Measurements from ENCODE around the gene FAAP24.
"Not testable (repeated sequence)": the region's sequence is repeated elsewhere in the genome, so short reads cannot be mapped to it uniquely, and the experiment has no call there.

The FAAP24 gene

DNA sequence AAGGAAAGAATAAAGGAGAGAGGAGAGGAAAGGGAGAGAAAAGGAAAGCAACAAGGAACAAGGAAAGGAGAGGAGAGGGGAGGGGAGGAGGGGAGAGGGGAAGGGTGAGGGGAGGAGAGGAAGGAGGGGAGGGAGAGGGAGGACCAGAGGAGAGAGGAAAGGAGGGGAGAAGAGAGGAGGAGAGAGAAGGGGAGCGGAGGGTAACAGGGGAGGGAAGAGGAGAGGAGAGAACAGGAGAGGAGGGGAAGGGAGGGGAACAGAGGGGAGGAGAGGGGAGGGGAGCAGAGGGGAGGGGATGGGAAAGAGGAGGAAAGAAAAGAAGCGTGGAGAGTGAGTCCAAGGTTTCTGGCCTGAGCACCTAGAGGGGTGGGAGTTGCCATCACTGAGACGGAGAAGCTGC is 26.7 kb downstream of the FAAP24 start:
- no peak for DNase-seq (ENCODE audit: low read depth in 4 of 4, low spot score in 1 of 4)

DNA sequence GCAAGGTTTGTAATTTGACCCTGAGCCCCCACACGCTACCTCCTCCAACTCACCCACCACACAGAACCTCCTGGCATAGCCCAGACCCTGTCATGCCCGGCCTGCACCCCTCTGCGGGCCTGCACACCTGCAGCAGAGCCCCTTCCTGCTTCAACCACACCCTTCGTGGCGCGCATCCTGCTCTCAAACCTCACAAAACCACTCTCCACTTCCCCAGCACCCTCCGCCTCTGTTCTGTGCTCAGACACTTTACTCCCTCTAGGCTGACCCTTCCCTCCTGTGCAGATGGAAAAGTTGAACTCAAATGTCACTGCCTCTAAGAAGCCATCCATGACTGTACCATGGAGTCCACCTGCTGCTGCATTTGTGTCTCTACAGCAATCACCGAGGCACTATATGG is 28.5 kb downstream of the FAAP24 start:
- no peak for DNase-seq (ENCODE audit: low read depth in 4 of 4, low spot score in 1 of 4)

DNA sequence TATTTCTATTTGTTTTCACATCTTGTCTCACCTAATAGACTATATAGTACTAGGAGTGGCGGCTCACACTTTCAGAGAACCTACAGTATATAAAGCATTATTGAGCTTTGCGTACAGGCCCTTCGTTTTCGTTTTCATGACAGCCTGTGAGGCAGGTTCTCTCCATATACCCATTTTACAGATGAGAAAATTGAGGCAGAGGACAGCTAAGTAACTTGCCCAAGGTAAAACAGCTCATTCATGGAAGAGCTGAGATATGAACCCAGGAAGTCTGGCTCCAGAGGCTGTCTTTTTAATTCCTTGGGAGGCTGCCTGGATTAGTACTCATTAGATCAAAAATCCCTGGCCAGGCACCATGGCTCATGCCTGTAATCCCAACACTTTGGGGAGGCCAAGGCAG is 28.9 kb downstream of the FAAP24 start:
- no peak for DNase-seq (ENCODE audit: low read depth in 4 of 4, low spot score in 1 of 4)

DNA sequence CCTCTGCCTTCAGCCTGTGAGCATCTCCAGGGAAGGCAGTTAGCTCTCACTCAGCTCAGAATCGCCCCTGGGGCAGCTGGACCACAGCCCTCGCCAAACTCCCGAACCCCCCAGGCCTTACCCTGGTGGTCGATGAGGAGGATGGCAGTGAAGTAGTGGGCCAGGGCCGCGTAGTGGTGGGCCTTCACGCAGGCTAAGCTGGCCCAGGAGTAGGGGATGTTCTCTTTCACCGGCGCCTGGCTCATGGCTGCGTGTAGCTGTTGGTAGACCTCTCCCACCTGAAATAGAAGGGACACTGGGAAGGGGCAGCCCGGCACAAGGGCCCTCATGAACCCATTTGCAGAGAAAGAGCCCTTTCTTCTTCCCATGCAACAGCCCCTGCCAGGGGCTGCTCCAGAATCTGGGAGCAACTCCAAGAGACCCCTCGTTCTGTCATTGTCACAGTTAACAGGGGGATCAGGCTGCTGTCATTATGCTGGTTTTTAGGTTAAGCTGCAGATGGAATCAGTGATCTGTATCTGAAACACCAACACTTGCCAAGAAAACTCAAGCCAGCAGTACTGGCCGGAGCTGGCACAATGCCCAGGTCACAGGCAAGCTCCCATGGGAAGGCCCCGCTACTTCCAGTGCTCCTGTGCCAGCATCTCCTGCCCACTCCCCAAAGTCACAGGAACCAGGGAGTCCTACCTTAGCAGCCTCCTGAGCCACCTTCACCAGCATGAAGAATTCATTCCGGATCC is 30.3 kb downstream of the FAAP24 start:
- not testable (repeated sequence) for DNase-seq (ENCODE audit: low read depth in 4 of 4, low spot score in 1 of 4)

DNA sequence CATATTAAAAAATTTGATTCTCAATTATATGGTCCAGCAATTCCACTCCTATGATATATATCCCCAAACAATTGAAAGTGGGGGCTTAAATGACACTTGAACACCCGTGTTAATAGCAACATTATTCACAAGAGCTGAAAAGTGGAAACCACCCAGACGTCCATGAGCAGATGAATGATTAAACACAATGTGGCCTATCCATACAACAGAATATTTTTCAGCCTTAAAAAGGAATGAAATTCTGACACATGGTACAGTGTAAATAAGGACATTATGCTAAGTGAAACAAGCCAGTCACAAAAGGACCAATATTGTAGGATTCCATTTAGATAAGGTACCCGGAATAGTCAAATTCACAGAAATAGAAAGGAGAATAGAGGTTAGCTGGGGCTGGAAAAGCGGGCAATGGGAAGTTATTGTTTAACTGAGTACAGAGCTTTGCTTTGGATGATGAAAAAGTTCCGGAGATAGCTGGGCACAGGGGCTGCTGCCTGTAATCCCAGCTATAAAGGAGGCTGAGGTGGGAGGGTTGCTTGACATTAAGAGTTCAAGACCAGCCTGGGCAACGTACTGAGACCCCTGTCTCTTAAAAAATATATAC is 31.5 kb downstream of the FAAP24 start:
- not testable (repeated sequence) for DNase-seq (ENCODE audit: low read depth in 4 of 4, low spot score in 1 of 4)

DNA sequence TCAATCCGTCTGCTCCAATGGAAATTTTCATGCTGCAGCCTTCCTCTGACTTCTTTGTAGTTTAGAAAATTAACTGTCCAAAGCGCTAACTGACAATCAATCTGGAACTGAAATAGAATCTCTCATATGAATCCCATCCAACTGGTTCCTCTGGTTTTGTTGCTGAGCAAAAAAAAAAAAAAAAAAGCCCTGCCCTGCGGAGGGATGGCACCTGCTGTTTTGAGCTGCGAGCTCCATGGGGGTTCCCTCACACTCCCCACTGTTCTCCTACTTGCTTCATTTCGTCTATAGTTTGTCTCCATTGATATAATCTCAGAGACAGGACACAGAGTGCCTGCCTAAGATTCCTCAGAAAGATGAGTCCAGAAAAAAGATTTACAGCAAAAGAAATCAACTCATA is 33.4 kb downstream of the FAAP24 start:
- DNase-seq (ENCODE audit: low read depth in 4 of 4, low spot score in 1 of 4) = no peak

DNA sequence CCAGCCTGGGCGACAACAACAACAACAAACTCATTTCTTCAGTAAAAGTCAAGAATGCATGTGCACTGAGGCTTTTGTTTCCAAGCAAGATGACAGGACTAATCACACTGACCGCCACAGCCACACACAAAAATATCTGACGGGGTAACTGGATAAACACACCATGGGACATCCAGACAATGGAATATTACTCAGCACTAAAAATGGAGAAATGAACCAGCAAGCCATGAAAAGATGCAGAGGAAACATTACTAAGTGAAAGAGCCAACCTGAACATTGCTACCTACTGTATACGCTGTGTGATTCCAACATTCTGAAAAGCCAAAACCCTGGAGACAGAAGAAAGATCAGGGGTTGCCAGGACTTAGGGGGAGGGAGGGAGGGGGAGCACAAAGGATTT is 36.7 kb downstream of the FAAP24 start:
- DNase-seq (ENCODE audit: low read depth in 4 of 4, low spot score in 1 of 4) = no peak

DNA sequence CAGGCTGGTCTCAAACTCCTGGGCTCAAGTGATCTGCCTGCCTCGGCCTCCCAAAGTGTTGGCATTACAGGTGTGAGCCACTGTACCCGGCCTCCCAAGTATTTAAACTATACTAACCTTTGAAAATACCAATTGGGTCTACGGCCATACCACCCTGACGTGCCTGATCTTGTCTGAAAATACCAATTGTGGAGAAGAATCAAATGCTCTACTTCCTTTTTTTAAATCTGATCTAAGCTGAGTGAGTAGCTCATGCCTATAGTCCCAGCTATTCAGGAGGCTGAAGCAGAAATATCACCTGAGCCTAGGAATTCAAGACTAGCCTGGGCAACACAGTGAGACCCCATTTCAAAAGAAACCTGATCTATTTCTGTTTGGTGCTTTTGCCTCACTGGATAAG is 38.8 kb downstream of the FAAP24 start:
- DNase-seq (ENCODE audit: low read depth in 4 of 4, low spot score in 1 of 4) = not testable (repeated sequence)

DNA sequence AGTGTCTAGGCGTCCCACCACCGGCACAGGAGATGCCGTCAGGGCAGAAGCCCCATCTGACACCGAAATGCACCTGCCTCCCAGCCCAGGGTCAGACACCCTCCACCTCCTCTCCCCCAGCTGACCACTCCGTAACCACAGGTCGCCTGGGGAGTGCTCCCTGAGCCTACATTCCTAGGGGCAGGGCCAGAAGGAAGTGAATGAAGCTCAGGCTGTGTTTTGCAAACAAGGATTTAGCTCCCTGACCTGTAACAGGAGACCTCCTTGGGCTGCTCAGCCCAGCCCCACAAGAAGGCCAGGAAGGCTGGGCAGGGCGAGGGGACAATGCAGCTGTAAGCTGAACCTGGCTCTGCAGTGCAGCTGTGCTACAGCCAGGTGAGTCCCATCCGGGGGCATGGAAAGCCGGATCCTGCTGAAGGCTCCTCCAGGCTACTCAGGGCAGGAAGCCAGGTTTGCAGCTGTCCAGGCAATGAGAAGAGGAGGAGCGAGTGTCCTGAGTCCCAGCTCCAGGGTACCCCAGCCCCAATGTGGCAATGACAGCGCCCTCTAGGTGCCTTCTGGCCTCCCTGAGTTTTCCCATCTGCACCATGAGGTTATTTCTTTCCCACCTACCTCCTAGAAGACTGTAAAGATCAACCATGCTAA is 50.6 kb downstream of the FAAP24 start:
- DNase-seq (ENCODE audit: low read depth in 4 of 4, low spot score in 1 of 4) = no peak

DNA sequence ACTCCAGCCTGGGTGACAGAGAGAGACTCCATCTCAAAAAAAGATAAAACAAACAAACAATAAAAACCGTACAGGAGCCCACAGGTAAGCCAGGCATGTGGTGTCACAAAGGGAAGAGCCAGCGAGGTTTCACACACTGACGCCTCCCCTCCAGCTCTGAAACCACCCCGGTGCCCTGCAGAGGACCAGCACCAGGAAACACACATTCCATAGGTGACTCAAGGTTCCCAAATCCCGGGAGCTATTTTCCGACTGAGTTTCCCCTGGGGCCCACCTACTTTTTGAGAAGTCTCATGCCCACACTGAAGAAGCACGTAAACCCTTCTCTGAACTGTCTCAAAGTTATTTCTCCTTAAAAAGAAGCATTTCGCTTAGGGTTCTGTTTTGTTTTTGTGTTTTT is 52.4 kb downstream of the FAAP24 start:
- DNase-seq (ENCODE audit: low read depth in 4 of 4, low spot score in 1 of 4) = no peak

DNA sequence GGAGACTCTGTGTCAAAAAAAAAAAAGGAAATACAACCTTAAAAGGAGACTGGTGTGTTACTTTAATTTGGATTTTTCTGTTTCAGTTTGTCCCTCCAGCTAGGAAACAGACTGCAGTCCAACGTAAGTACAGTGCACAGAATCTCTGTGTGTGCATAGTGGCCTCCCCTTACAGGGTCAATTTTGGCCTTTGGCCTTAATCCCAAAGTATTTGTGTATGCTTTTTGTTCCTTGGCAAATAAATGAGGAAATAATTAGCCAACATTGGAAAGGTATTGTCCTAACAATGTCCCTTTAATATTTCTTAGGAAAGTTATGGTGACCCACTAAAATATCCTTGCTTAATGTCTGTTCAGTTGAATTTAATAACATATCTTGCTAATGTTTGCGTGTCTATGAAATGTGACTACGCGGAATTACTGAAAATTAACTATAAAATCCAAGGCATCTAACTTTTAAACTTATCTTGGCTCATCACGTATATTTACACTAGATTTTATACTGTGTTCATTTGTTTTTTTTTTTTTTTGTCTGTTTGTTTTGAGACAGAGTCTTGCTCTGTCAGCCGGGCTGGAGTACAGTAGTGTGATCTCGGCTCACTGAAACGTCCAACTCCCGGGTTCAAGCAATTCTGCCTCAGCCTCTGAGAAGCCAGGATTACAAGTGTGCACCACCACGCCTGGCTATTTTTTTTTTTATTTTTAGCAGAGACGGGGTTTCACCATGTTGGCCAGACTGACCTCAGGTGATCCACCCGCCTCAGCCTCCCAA is 53.6 kb downstream of the FAAP24 start:
- not testable (repeated sequence) for DNase-seq (ENCODE audit: low read depth in 4 of 4, low spot score in 1 of 4)

DNA sequence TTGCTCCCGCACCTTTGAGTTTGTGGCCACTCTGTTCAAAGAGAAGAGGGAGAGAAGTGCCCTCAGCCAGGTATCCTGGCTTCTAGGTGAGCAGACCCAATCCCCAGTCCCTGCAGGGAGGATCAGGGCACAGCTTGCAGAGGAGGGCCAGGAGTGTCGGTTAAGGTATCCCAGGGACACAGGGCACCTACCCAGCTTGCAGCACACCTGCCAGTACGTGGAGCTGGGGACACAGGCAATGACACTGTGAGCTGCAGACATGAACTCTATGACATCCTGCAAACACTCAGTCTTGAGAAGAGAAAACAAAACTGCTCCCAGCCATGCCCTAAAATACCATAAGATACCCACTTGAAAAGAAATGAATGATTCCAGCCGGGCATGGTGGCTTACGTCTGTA is 54.6 kb downstream of the FAAP24 start:
- DNase-seq (ENCODE audit: low read depth in 4 of 4, low spot score in 1 of 4) = not testable (repeated sequence)
